Measurements from ENCODE around the gene MAMDC2. TPM values are rescaled to one million over a fixed set of nuclear protein-coding genes. Genes with fewer than 3 reads are reported as not detected.

Gene MAMDC2
- total RNA-seq = 2.4 and 2.5 TPM in 2 replicates

GRCh38 chr9:70043689-70044489, at the start of gene MAMDC2:
Gene MAMDC2, plus strand, starts transcription at chr9:70043848. Its CDS starts 350 bp downstream, at chr9:70044198.

GRCh38 chr9:70258692-70259511, 215.3 kb downstream of the MAMDC2 start, which contains the start of gene SMC5:
Gene SMC5, plus strand, starts transcription at chr9:70258978. Its CDS starts 101 bp downstream, at chr9:70259079.

Other genes starting within 250 kb of the MAMDC2 start
- not detected in 2 replicates for gene CFAP95, start 223.0 kb upstream of the MAMDC2 start, total RNA-seq
- 29.5 and 31.3 TPM in 2 replicates for gene SMC5, start 215.1 kb downstream of the MAMDC2 start, total RNA-seq

All from uterine smooth muscle cell (primary cell).